Measurements from ENCODE around the gene CPED1. TPM values are rescaled to one million over a fixed set of nuclear protein-coding genes. Genes with fewer than 3 reads are reported as not detected.

Gene CPED1
- total RNA-seq, 2 experiments from 2014 or later, result not detected

DNA sequence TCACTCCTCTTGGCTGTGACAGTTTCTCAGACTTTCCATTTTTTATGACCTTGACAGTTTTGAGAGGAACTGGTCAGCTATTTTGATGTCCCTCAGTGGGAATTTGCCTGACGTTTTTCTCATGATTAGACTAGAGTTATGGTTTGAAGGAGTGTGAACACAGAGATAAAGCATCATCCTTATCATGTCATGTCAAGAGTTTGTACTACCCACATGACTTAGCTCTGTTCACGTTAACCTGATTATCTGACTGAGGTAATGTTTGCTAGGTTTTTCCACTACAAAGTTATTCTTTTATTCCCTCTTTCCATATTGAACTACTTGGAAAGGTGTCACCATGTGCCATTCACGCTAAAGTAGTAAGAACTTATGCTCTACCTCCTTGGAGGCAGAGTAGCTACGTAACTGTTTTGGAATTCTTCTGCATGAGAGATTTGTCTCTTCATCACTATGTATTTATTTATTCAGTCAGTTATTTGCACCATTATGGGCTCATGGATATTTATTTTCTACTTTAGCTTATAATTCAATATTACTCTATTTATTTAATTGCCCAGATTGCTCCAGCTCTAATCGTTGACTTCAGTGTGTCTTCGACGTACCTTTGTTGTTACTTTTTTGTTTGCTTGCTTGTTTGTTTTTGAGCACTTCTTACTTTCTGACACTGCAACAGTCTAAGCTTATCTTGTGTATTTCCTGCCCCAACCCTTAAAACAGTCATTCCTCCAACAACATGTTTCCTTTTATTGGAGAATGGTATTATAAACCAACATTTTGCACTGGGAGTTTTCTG is 50.4 kb downstream of the CPED1 start:
- Mint-ChIP-seq H3K4me1 (ENCODE audit: low read depth) (no peaks in the 10 kb centered on the region), H3K27ac (no peak overlapping the region), H3K9me3 (no peaks in the 10 kb centered on the region), H3K36me3 (ENCODE audit: low read depth) (no peaks in the 10 kb centered on the region), H3K27me3 (peaks cover 4% of the 10 kb centered on the region), H3K4me3 (no peak overlapping the region)
- ATAC-seq, result no peak
- intact Hi-C loops (cut with micrococcal nuclease), result no loop called here
- ChIA-PET POLR2A (interaction anchor here (0.6 kb wide), 1 partner anchor 7 kb away, joined by 3 read pairs; no protein-coding TSS in a partner anchor), CTCF (interaction anchor here (1.5 kb wide), 1 partner anchor 247 kb away, joined by 3 read pairs; no protein-coding TSS in a partner anchor)
- no peak for DNase-seq
- TF ChIP-seq, protein P1, sequence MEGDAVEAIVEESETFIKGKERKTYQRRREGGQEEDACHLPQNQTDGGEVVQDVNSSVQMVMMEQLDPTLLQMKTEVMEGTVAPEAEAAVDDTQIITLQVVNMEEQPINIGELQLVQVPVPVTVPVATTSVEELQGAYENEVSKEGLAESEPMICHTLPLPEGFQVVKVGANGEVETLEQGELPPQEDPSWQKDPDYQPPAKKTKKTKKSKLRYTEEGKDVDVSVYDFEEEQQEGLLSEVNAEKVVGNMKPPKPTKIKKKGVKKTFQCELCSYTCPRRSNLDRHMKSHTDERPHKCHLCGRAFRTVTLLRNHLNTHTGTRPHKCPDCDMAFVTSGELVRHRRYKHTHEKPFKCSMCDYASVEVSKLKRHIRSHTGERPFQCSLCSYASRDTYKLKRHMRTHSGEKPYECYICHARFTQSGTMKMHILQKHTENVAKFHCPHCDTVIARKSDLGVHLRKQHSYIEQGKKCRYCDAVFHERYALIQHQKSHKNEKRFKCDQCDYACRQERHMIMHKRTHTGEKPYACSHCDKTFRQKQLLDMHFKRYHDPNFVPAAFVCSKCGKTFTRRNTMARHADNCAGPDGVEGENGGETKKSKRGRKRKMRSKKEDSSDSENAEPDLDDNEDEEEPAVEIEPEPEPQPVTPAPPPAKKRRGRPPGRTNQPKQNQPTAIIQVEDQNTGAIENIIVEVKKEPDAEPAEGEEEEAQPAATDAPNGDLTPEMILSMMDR (IDR thresholded peaks at IDR 0.05), result no peak

DNA sequence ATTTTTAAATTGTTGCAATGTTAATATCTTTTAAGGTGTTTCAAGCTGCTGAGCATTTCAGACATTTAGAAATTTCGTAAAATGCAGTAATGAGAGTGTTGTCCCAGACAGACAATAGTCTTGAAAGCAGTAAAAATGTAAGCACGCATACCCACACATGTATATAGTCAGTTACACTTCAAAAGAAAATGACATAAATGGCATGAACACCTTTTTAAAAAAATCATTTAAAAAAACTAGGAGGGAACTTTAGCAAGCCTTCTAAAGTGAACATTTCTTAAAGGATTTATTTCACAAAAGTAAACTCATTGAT is 51.0 kb downstream of the CPED1 start:
- Mint-ChIP-seq H3K27ac (no peak overlapping the region), H3K36me3 (ENCODE audit: low read depth) (no peaks in the 10 kb centered on the region), H3K4me1 (ENCODE audit: low read depth) (no peaks in the 10 kb centered on the region), H3K27me3 (peaks cover 4% of the 10 kb centered on the region), H3K4me3 (no peak overlapping the region), H3K9me3 (no peaks in the 10 kb centered on the region)
- POLR2A ChIA-PET, result no interaction called here
- TF ChIP-seq, protein P1 (IDR thresholded peaks at IDR 0.05), result no peak
- DNase-seq, result no peak
- CTCF ChIA-PET, result interaction anchor here (1.5 kb wide), 1 partner anchor 248 kb away, joined by 3 read pairs; no protein-coding TSS in a partner anchor
- ATAC-seq, result no peak
- intact Hi-C loops (cut with micrococcal nuclease), result no loop called here

DNA sequence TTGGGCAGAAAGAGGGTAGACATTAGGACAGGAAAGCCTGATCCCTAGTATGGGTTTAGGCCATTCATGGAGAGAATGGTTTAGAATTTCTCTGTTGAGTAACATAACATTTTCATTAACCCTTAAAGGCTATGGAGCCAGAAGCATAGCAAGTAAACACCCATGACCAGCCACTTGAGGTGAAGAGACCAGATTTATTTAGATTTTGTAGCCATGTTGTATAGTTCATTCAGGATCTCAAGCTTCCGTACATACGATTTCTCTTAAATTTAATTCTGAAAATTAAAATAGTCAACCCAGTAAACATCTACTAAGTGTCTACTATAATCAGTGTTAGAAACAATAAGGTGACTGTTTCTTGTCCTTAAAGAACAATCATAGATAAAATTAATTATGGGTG is 51.5 kb downstream of the CPED1 start:
- Mint-ChIP-seq H3K27me3 (peaks cover 4% of the 10 kb centered on the region), H3K27ac (no peak overlapping the region), H3K4me1 (ENCODE audit: low read depth) (no peaks in the 10 kb centered on the region), H3K4me3 (no peak overlapping the region), H3K9me3 (no peaks in the 10 kb centered on the region), H3K36me3 (ENCODE audit: low read depth) (no peaks in the 10 kb centered on the region)
- ATAC-seq (no peak), DNase-seq (no peak)
- intact Hi-C loops (cut with micrococcal nuclease), result loop anchor here (10.0 kb wide), 1 partner anchor 65 kb away; no protein-coding TSS in a partner anchor
- TF ChIP-seq, protein P1 (IDR thresholded peaks at IDR 0.05), result no peak
- CTCF ChIA-PET, result no interaction called here
- POLR2A ChIA-PET, result no interaction called here

DNA sequence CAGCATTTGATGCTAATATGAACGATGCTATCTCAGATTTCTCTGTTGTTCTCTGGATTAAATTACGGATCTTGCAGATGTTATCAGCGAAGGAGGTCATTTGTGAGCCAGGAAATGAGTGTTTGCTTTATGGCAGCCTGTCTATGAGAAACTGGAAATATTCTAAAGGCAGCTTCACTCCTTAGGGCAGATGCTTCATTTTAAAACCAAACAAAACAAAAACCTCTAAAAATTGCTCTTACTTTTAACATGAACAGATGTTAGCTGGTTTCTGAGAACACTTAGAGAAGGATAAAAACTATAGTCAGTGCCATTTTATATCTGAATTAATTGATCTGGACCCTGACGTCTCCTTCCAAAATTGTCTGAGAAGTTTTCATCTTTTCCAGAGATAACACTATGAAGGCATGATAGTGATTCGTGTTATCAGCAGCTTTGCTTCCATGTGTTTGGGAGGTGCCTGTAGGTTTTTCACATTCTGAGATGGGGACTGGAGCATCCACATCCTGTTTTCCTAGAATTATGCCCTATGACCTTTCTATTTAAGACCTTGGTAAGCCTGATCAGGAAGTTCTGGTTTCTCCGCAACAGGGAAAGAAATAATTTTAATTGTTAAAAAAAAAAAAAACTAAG is 53.1 kb downstream of the CPED1 start:
- no peak for DNase-seq
- no peak overlapping the region for H3K4me3 Mint-ChIP-seq
- peaks cover 4% of the 10 kb centered on the region for H3K27me3 Mint-ChIP-seq
- intact Hi-C loops (cut with micrococcal nuclease), result loop anchor here (10.0 kb wide), 1 partner anchor 63 kb away; no protein-coding TSS in a partner anchor
- H3K9me3 Mint-ChIP-seq, result no peaks in the 10 kb centered on the region
- ATAC-seq, result no peak
- H3K36me3 Mint-ChIP-seq (ENCODE audit: low read depth), result no peaks in the 10 kb centered on the region
- TF ChIP-seq, protein P1 (IDR thresholded peaks at IDR 0.05), result no peak
- no peaks in the 10 kb centered on the region for H3K4me1 Mint-ChIP-seq (ENCODE audit: low read depth)
- H3K27ac Mint-ChIP-seq, result no peak overlapping the region
- POLR2A ChIA-PET, result no interaction called here
- CTCF ChIA-PET, result interaction anchor here (1.0 kb wide), 1 partner anchor 53 kb away, joined by 3 read pairs; the partner anchor contains the start of gene CPED1

DNA sequence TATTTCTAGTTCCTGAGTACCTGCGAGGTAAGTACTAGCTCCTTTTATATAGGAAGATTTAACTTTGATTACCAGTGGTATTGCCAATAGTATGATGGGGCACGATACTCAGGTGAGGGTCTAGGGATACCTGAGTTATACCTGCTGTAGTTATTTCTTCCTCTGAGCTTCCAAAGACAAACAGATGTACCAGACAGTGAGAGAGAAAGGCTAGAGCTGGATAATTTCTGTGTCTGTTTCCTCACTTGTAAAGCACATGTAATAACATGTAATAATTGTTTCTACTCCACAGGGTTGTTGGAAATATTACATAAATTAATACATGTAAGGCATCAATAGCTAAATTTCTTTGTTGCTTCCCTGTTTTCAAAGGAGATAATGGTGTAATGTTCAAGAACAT is 53.7 kb downstream of the CPED1 start:
- no peak for DNase-seq
- no peaks in the 10 kb centered on the region for H3K9me3 Mint-ChIP-seq
- no peaks in the 10 kb centered on the region for H3K4me1 Mint-ChIP-seq (ENCODE audit: low read depth)
- peaks cover 4% of the 10 kb centered on the region for H3K27me3 Mint-ChIP-seq
- TF ChIP-seq, protein P1 (IDR thresholded peaks at IDR 0.05), result no peak
- ChIA-PET CTCF (interaction anchor here (1.0 kb wide), 1 partner anchor 53 kb away, joined by 3 read pairs; the partner anchor contains the start of gene CPED1), POLR2A (no interaction called here)
- no peak overlapping the region for H3K27ac Mint-ChIP-seq
- no peaks in the 10 kb centered on the region for H3K36me3 Mint-ChIP-seq (ENCODE audit: low read depth)
- no peak for ATAC-seq
- H3K4me3 Mint-ChIP-seq, result no peak overlapping the region
- intact Hi-C loops (cut with micrococcal nuclease), result loop anchor here (10.0 kb wide), 1 partner anchor 63 kb away; no protein-coding TSS in a partner anchor

Measured in activated CD8-positive, alpha-beta T cell treated with anti-CD3 and anti-CD28 coated beads for 36 hours (primary cell).